ENCODE data around the gene NEUROD2.
"Not testable (repeated sequence)": the region's sequence is repeated elsewhere in the genome, so short reads cannot be mapped to it uniquely, and the experiment has no call there.

The NEUROD2 gene

DNA sequence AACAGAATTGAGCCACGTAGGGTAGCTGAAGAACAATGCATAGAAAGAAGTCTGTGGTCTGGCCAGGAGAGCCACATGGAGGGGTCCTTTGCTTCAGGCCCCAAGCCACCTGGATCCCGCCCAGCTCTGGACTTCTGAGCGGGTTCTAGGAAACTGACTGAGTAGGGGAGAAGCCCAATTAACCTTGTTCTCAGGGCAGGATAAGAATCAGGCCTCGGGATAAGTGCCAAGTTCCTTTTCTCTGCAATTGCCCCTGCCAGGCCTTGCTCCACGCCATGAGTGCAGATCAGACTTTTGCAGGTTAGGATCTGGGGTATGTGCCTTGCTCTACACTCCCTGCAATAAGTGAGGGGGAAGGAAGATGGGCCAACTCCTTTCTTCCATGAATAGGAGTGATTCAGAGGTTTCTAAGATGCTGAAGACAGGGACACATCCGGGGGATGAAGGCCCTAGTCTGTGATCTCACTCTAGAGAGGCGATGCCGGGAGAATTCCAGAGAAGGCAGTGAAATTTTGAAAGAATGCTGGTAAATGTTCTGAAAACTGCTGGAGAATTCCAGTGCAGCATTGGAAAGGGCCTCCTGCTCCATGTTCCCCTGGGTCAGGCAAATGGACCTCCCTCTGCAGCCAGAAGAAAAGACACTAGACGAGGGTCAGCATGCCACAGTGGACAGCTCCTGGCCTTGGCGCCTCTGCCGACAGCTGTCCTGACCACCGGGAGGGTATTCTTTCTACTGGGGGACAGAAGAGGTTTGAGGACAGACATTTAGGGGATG lies 5.8 kb downstream of the NEUROD2 start:
- no peak for DNase-seq

DNA sequence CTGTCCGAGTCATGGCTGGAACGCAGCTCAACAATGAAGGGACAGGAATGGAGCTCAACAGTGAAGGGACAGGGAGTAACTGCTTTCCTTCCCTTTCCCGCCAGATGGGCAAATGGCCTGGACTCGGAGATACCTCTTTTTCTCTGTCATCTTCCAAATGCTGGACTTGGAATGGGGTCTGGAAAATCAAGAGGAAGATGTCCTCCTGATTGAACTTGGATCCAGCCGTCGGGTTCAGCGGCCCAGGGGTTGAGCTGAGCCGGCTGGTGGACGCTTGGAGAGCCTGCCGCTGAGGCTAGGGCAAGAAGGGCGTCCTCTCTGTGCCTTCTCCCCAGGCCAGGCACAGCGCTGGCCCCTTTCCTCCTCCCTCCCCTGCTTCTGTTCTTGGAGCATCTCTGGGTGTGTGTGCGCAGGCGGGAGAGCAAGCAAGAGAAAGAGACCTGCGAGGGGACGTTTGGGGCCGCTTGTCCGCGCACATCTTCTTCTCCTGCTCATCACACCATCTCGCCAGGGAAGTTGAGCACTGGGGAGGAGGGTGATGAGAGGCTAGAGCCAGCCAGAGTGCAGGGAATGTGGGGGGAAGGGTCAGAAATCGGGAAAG lies 6.6 kb downstream of the NEUROD2 start:
- DNase-seq, result no peak

DNA sequence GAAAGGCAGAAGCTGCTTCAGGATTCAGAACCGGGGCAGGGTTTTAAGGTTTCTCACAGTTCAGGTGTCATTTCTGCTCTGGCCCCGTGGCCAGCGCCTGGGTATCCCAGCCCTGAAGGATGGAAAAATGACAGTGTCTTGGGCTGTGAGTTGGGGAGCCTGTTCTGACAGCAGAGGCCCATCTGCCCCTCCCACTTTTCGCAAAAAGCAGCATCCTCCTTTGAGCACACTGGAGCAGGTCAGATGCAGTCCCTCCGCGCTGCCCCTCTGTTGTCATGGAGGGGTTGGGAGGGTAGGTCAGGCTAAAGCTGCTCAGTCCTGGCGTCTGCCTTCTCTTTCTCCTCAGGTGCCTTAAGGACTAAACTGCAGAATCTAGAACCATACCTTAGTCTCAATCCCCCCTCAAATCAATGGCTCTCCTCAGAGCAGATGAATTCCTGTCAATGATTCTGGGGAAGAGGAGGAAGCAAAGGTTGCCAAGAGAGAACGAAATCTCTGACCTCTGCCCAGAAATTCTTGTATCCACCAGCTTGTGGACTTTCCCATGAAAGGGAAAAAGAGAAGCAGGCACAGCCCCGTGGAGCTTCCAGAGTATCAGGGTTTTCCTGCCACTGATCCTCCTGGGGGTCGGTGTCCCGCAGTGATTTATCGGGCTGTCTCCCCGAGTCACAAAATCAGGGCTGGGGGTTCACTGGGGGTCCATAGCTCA lies 7.3 kb downstream of the NEUROD2 start:
- DNase-seq, result no peak

DNA sequence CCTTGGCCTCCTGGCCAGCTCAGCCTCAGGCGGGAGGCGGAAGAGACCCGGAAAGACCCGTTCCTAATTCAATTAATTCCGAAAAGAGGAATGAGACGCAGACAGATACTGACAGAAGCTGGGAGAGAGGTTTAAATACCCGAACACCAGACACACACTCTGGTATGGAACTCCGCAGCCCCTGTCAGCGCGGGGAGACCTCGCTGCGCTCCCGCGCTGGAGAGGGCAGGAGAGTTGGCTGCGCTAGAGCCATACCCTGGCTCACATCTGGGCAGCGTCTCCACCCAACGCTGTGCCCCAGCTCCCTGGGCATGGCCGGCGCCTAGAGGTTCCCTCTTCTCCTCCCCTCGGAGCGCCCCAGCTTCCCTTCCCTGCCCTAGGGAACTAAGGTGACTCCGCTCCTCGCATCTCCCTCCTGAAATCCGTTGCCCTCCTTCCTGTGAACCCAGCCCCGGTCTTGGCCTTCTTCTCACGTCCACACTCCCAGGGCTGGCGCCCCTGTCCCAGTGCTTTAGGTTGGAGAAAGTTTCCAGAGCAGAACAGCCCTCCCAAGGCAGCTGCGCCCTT lies 8.0 kb downstream of the NEUROD2 start:
- peak in 1 of 2 experiments; percentile 23 for DNase-seq

DNA sequence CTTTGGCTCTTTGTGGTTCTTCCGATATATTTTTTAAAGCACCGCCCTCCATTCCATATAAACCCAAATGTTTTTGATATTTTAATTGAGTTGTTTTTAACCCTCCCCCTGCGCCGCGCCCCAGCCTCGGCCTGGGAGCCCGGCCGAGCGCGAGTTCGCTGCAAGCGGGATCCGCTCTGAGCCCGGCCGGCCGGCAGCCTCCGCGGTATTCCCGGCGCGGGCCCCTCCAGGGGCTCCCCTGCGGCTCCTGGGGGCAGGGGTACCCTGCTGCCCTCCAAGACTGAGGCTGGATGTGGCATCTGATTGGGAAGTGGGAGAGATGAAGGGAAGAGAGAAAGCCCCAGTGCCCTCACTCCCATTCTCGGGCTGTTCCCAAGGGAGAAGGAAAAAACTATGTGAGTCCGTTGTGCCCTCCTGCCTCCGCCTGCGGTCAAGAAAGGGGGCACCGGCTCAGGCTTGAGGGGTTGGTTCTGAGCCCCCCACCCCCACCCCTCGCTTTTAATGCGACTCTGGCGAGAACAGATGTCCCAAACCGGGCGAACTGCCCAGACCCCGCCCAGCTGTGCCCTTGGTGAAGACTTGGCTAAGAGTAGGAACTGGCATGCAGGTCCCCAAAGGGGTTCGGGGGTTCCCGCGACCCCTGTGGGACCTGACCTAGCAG lies 8.6 kb downstream of the NEUROD2 start:
- peak in 1 of 2 experiments; percentile 34 for DNase-seq

DNA sequence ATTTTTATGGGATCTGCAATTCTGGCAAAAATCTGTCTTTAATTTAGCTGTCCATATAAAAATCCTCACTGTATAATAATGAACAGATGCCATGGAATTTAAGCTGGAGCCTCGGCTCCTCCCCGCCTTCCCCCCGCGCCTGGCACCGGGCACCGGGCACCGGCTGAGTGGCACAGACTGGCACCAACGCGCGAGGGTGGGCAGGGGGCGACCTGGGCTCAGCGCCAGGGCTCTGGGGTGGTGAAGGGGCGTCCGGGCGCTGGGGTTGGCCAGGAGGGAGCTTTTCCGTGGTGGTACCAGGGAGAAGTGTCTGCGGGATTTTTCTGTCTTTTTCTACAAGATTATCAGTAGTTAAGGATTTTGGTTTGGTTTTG lies 9.1 kb downstream of the NEUROD2 start:
- no peak for DNase-seq

DNA sequence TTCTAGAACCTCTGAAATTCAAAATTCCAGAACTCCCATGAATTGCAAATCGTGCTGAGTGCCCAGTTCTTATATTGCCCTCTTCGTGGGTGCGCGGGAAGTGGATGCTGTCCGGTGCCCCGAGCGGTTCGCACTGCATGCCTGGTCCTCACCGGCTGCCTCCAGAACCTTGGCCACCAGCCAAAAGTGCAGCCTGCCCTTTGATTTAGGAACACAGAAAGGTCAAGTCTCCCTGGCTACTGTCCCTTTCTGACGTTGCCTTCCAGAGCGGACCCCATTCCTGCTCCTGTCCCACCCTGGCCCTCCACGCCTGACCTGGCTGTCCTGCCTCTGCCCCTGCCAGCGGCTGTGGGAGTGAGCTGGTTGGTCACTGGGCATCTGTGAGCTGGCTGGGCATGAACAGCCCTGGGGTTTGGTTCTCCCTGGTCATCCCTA lies 9.7 kb downstream of the NEUROD2 start:
- DNase-seq, result peak in 1 of 2 experiments; percentile 15

DNA sequence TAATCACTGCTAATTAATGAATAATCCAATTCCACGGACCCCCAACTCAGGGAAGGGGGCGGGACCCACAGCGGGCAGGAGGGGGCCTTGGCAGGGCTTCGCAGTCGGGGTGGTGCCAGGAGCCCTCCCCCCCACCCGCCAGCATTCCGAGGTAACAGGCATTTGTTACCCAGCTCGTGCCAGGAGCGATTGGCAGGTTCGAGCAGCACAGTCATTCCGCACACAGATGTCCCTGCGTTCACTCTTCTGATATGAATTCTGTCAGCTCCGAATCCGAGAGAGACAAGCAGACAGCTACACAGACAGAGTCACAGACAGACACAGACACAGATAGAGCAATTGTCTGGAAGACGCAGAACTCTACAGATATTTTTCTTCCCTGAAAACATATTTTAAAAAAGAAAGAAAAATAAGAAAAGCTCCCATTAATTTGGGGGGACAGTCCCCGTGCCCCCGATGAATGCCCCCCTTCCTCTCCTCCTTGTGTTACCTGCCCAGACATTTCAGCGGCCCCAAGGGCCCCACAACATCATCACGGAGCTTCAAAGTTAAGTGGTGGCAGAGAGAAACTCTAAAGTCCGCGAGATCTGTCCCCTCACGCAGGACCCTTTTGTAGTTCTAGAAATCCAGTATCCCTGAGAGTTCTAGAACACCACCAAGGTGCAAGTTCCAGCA lies 10.2 kb downstream of the NEUROD2 start:
- DNase-seq, result peak in 1 of 2 experiments; percentile 30

DNA sequence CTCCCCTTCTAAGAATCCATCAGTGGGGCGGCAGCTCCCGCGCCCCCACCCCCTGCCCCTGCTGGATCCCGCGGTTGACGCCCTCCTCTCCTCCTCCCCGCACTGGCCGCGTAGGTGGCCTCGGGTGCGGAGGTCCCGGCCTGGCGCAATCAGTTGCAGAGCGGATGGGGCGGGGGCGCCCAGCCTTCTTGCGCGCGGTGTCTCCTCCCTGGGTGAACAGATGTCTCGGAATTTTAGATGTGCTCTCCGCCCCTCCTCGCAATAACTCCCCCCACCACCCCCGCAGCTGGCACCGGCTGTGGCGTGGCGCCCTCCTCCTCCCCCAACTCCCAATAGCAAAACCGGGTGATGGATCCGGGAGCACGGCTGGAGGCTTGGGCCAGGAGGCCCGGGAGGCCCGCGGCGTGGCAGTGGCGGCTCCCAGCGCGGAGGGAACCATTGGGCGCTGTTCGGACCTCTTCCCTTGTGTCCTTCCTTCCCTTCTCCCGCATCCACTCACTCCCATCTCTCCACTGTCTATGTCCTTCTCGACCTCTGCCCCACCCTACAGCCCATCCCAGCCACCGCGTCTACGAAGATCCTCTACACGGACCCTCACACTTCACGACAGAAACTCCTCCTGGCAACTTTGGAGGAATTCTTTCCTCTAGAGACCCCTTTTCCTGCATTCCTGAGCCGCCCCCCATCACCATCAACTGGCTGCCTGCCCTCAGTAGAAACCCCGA lies 11.0 kb downstream of the NEUROD2 start:
- no peak for DNase-seq

DNA sequence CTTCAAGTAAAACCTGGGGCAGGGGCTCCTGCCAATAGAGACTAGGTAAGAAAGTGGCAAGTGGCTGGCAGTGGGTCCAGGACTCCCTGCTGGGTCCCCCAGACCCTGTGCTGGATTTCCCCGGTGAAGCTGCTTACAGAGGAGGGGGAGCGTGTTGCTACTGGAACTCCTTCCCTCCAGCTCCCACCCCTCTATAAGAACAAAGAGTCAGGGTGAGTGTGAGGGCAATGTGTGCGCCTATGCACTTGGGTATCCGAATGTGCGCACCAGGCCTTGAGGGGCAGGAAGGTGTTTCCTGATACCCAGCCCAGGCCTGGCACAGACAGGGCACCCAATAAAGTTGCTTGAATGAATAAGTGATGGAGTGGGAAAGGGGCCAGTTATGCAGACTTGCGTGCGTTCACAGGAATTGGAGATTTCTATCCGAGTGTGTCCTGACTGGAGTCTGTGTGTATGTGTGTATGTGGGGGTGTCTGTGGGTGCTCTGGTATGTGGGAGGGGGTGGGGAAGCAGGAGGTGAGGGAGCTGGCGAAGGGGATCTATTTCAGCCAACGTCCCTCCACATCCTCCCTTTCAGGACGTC lies 11.7 kb downstream of the NEUROD2 start:
- DNase-seq, result no peak

DNA sequence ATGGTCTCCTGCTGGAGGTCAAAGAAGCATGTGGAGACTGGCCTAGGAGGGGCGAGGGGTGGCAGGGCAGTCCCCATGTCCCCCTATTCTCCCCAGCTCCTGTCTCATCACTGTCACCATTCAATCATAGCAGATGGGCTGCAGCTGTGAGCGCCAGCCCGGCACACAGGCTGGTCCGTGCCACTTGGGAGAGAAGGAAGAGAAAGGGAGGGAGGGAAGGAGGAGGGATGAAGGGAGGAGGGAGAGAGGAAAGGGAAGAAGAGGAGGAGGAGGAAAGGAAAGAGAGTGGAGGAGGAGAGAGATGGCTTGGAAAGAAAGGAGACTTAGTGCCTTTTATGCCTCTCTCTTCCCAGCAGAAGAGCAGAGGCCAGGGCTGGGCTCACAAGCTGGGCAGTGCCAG lies 12.4 kb downstream of the NEUROD2 start:
- no peak for DNase-seq

DNA sequence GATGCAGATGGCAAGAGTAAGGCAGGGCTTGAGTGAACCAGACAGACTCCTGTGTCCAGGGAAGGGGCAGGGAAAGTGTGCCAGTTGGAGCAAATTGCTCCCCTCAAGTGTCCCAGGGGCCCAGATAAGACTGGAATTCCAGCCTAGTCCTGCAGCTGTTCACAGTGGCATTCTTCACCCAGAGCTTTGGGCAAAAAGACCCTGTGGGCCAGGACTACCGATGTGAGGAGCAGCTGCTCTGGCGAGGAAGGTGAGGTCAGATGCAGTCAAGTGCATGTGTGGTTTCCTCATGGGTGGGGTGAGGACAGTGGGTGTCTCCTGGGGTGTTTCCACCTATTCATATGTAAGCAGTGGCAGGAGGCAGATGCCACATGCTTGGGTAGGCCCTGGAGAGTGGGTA lies 14.3 kb downstream of the NEUROD2 start:
- no peak for DNase-seq

DNA sequence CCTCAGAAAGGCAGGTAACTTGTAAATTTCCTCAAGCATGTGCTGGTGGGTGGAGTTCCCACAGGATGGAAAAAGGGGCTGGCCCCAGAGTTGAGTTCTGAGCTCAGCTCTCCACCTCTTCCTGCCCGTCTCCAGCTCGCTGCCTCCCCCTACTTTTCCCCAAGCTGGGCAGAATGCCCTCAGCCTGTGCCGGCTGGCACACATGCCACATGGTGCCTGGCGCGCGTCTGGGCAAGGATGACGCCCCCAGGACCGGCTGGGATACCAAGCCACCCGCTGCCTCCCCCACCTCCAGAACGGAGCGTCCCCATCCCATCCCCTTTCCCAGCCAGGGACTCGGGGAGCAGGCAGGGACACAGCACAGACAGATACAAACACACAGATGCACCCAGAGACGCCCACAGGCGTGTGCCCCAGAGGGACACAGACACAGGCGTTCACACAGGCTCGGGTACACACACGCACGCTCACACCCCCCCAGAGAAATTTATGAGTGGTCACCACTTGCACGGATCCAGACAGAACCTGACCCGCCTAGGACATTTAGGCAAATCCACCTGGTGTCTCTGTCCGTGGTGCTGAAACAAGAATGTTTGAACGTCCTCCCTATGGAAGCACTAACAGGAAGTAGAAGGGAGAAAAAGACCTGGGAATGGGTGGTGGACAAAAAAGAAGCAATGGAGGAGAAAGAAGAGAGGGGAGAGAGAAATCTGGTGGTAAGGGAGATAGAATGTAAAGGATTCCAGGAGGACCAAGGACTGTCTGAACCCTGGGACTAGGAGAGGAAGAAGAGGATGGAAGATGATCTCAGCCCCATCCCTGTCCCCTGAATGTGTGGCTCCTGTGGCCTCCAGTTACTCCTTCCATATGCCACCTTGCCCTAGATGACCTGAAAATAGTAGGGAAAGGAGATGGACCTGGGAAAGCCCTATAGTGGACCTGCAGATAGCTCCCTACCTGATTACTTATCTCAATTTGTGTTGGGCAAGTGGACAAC lies 15.5 kb downstream of the NEUROD2 start:
- peak; percentile 36 to 67 for DNase-seq

DNA sequence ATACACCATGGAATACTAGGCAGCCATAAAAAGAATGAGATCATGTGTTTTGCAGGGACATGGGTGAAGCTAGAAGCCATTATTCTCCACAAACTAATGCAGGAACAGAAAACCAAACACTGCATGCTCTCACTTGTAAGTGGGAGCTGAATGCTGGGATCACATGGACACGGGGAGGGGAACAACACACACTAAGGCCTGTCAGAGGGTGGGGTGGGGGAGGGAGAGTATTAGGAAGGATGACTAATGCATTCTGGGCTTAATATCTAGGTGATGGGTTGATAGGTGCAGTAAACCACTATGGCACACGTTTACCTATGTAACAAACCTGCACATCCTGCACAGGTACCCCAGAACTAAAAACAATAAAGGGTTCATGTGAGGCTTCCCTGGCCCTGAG lies 17.5 kb downstream of the NEUROD2 start:
- DNase-seq, result not testable (repeated sequence)

DNA sequence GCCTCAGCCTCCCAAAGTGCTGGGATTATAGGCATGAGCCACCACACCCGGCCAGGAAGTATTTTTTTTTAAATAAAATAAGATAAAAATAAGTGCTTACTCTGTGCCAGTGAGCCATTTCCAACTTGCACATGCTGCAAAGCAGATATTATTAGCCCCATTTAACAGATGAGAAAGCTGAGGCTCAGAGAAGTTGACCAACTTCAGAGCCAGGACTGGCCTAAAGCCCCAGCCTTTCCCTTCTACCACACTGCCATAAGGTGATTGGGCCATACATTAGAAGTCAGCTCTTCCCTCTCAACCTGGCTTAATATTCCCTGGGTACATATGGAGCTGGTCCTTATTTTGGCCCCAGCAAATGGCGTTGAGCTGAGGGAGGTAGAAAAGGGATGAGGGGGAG lies 25.1 kb downstream of the NEUROD2 start:
- DNase-seq, result no peak

DNA sequence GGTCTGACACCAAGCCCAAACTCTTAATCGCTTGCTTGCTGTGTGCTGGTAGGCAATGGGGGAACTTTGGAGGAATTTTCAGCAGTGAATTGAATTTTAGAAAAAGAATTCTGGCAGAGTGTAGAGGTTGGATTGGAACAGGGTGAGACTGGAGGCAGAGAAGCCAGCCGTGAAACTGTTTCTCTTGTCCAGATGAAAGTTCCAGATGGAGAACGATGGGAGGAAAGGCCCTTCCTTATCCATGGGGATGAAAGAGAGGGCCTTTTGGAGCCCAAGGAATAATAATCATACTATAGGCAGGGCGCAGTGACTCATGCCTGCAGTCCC lies 26.0 kb downstream of the NEUROD2 start:
- DNase-seq, result no peak

DNA sequence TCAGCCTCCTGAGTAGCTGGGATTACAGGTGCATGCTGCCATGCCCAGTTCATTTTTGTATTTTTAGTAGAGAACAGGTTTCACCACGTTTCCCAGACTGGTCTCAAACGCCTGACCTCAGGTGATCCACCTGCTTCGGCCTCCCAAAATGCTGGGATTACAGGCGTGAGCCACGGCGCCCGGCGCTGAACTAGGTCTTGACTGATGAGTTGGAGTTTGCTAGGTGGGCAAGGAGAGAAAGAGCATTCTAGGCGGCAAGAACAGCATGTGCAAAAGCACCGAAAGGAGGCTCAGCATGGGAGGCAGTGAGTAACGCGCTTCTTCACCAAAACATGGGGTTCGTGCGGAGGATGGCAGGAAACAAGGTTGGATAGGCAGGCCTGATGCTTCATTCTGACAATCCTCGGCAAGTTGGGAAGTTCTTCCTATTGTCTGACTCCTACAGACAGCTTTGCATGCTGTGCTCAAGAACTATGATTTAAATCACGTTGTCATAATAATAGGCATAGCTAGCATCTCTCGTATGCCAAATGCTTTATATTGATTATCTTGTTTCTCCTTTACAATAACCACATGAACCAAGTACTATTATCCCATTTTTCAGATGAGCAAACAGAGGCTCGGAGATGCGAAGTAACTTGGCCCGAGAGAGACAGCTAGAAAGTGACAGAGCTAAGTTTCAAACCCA lies 26.5 kb downstream of the NEUROD2 start:
- no peak for DNase-seq

DNA sequence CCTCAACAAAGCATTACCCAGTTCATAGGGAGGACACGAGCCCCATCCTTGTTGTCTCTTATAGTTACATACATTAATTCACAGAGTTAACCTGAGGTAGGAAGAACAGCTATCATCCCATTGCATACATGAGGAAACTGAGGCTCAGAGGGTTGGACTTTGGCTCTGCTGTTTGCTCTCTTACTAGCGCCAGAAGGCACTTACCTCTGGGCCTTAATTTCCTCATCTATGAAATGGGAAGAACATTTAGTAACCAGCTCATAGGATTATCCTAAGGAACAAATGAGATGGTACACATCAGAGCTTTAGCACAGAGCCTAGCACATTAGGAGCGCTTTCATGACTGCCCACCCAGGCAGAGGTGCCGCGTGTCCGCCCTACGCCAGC lies 27.6 kb downstream of the NEUROD2 start:
- no peak for DNase-seq

DNA sequence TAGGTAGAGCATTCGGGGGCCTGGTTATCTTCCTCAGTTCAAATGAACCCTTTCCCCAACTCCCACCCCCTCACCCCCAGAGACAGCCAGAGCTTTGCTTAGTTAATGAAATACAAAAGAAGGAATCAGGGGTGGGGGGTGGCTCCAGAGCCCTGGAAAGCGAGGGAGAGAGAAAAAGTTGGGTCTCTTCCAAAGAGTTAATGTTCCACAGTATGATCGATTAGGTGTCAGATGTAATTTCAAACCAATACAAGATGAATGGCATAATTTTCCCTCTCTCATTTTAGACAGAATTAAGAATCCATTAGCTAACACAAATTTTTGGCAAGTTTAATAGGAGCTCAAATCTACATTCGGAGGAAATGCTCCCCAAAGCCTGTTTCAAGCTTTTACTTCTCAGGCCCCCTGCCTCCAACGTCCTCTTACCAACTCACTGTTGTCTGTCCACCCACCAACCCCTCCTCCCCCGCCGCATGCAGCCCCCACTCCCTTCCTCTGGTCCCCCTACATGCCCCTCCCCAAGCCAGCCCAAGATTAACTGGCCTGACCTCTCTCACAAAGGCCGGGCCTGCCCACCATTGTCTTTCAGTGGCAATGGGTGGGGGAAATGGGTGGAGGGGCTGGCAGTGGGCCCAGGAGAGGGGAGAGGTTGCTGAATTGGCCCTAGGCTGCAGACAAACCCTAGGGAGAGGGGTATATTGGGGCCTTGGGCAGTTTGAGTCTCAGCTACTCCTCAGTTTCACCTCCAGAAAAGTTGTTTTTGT lies 28.2 kb downstream of the NEUROD2 start:
- DNase-seq, result no peak

Data from NCI-H526 (cell line).